PC-9 (cell line): ENCODE measurements around the gene ZNF497.

Experiments
- CTCF ChIP-seq: fragments of 200-600 bp; sonication (generic); conservative IDR thresholded peaks from 2 replicates; pipeline ENCODE4 v1.6.1; 2017; ENCODE audit warnings: mixed run types, antibody characterized with exemption, mild to moderate bottlenecking, moderate library complexity
- EZH2 ChIP-seq: fragments of 200-600 bp; sonication (generic); IDR thresholded peaks from 2 replicates; pipeline ENCODE4 v1.8.0; 2017; ENCODE audit warnings: antibody characterized with exemption, low read depth

GRCh38 chr19:58318297-58318696, 44.3 kb downstream of the ZNF497 start:
- TF ChIP-seq CTCF, result no peak
- TF ChIP-seq EZH2, result no peak
